Measurements from ENCODE around the gene CACNA1I. TPM values are rescaled to one million over a fixed set of nuclear protein-coding genes. Genes with fewer than 3 reads are reported as not detected.

Gene CACNA1I
- polyA plus RNA-seq, 1 experiment, result not detected

- Histone ChIP-seq H3K27me3 (ENCODE audit: control insufficient read depth, insufficient read depth, low read length) (peaks cover 47% of the 10 kb centered on the region), H3K4me3 (ENCODE audit: low read depth, low read length) (no peak overlapping the region), H3K9me3 (ENCODE audit: control insufficient read depth, insufficient read depth, low read length) (peaks cover 16% of the 10 kb centered on the region), H3K27ac (ENCODE audit: low read depth, low read length) (no peak overlapping the region)
- ChIA-PET POLR2A (no interaction called here), CTCF (no interaction called here)
- DNase-seq (ENCODE audit: low read depth, low spot score), result no peak
- TF ChIP-seq, protein P1, sequence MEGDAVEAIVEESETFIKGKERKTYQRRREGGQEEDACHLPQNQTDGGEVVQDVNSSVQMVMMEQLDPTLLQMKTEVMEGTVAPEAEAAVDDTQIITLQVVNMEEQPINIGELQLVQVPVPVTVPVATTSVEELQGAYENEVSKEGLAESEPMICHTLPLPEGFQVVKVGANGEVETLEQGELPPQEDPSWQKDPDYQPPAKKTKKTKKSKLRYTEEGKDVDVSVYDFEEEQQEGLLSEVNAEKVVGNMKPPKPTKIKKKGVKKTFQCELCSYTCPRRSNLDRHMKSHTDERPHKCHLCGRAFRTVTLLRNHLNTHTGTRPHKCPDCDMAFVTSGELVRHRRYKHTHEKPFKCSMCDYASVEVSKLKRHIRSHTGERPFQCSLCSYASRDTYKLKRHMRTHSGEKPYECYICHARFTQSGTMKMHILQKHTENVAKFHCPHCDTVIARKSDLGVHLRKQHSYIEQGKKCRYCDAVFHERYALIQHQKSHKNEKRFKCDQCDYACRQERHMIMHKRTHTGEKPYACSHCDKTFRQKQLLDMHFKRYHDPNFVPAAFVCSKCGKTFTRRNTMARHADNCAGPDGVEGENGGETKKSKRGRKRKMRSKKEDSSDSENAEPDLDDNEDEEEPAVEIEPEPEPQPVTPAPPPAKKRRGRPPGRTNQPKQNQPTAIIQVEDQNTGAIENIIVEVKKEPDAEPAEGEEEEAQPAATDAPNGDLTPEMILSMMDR (IDR thresholded peaks at IDR 0.05; ENCODE audit: low read depth, low read length), result no peak
These were observed 77.5 kb downstream of the CACNA1I start for GRCh38 chr22:39647836-39648629.

DNA sequence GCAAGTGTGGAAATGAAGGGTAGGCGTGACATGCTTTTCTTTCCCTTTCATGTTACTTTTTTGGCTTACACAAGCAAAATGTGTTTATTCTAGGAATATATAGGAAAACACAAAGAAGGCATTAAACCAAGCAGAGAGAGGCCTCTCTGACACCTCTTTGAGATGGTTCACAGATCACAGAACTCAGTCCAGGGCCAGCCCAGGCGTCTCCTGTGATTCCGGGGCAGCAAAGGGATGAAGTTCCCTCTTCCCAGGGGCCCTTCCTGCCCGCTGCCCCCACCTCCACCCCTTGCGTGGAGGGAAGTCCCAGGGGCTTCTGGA is 78.0 kb downstream of the CACNA1I start:
- no peak for DNase-seq (ENCODE audit: low read depth, low spot score)
- CTCF ChIA-PET, result no interaction called here
- no peak overlapping the region for H3K27ac ChIP-seq (ENCODE audit: low read depth, low read length)

GRCh38 chr22:39649500-39650089 is 79.0 kb downstream of the CACNA1I start:
- ChIA-PET POLR2A (interaction anchor here (0.6 kb wide), 1 partner anchor 316 kb away, joined by 5 read pairs; no protein-coding TSS in a partner anchor), CTCF (no interaction called here)
- TF ChIP-seq, protein P1 (IDR thresholded peaks at IDR 0.05; ENCODE audit: low read depth, low read length), result no peak

More for the DNA sequence above, 78.0 kb downstream of the CACNA1I start:
- peaks cover 16% of the 10 kb centered on the region for H3K9me3 ChIP-seq (ENCODE audit: control insufficient read depth, insufficient read depth, low read length)
- no peak overlapping the region for H3K4me3 ChIP-seq (ENCODE audit: low read depth, low read length)
- H3K27me3 ChIP-seq (ENCODE audit: control insufficient read depth, insufficient read depth, low read length), result peaks cover 42% of the 10 kb centered on the region
- TF ChIP-seq, protein P1 (IDR thresholded peaks at IDR 0.05; ENCODE audit: low read depth, low read length), result no peak
- POLR2A ChIA-PET, result no interaction called here

GRCh38 chr22:39651053-39651996 is 80.8 kb downstream of the CACNA1I start:
- ChIA-PET POLR2A (interaction anchor here (1.4 kb wide), 1 partner anchor 17 kb away, joined by 5 read pairs; no protein-coding TSS in a partner anchor), CTCF (interaction anchor here (0.5 to 1.2 kb wide), 3 partner anchors 122 to 1766 kb away, joined by 3 to 4 read pairs (median 3); no protein-coding TSS in a partner anchor)
- Histone ChIP-seq H3K27ac (ENCODE audit: low read depth, low read length) (no peak overlapping the region), H3K9me3 (ENCODE audit: control insufficient read depth, insufficient read depth, low read length) (peaks cover 16% of the 10 kb centered on the region), H3K4me3 (ENCODE audit: low read depth, low read length) (no peak overlapping the region), H3K27me3 (ENCODE audit: control insufficient read depth, insufficient read depth, low read length) (peaks cover 40% of the 10 kb centered on the region)
- DNase-seq (ENCODE audit: low read depth, low spot score), result no peak
- TF ChIP-seq, protein P1 (IDR thresholded peaks at IDR 0.05; ENCODE audit: low read depth, low read length), result no peak

More at GRCh38 chr22:39649500-39650089, 79.0 kb downstream of the CACNA1I start:
- H3K27ac ChIP-seq (ENCODE audit: low read depth, low read length), result no peak overlapping the region
- no peak for DNase-seq (ENCODE audit: low read depth, low spot score)
- H3K4me3 ChIP-seq (ENCODE audit: low read depth, low read length), result no peak overlapping the region
- peaks cover 36% of the 10 kb centered on the region for H3K27me3 ChIP-seq (ENCODE audit: control insufficient read depth, insufficient read depth, low read length)
- peaks cover 16% of the 10 kb centered on the region for H3K9me3 ChIP-seq (ENCODE audit: control insufficient read depth, insufficient read depth, low read length)

Measured in AG04450 (cell line).